HG02642 (cell line): ENCODE measurements around the gene TIPARP.
A peak's percentile ranks its signal among the peaks of the same experiment; 100 is the strongest.

Source experiments
- ATAC-seq: cut with Tn5 transposase; IDR thresholded peaks from one replicate; pipeline ENCODE4 v1.9.1; 2021; ENCODE audit warnings: mild to moderate bottlenecking; ENCODE audit not compliant: unreplicated experiment, poor library complexity

The TIPARP gene

GRCh38 chr3:156674911-156675829, 780 bp downstream of the TIPARP start:
- ATAC-seq: peak; percentile 0

GRCh38 chr3:156675830-156676767, 1.7 kb downstream of the TIPARP start:
- ATAC-seq: no peak

- no peak for ATAC-seq
Measured at GRCh38 chr3:156676768-156677479, 2.5 kb downstream of the TIPARP start.

- ATAC-seq: no peak
Measured at GRCh38 chr3:156677536-156677935, 3.1 kb downstream of the TIPARP start.

GRCh38 chr3:156678197-156678596, 3.8 kb downstream of the TIPARP start:
- no peak for ATAC-seq

GRCh38 chr3:156680243-156680914, 6.0 kb downstream of the TIPARP start:
- ATAC-seq: no peak

GRCh38 chr3:156681002-156681401, 6.6 kb downstream of the TIPARP start:
- peak; percentile 70 for ATAC-seq

- ATAC-seq: no peak
Measured at GRCh38 chr3:156682501-156682900, 8.1 kb downstream of the TIPARP start.

GRCh38 chr3:156682963-156683362, 8.6 kb downstream of the TIPARP start:
- no peak for ATAC-seq

GRCh38 chr3:156685198-156685597, 10.8 kb downstream of the TIPARP start:
- ATAC-seq: no peak

- peak; percentile 44 for ATAC-seq
Measured at GRCh38 chr3:156685752-156686151, 11.4 kb downstream of the TIPARP start.

- no peak for ATAC-seq
Measured at GRCh38 chr3:156687023-156687422, 12.6 kb downstream of the TIPARP start.

GRCh38 chr3:156688632-156689452, 14.5 kb downstream of the TIPARP start:
- no peak for ATAC-seq

- ATAC-seq: no peak
Measured at GRCh38 chr3:156689608-156690007, 15.2 kb downstream of the TIPARP start.

- ATAC-seq: no peak
Measured at GRCh38 chr3:156691920-156692319, 17.5 kb downstream of the TIPARP start.

- no peak for ATAC-seq
Measured at GRCh38 chr3:156693166-156693565, 18.8 kb downstream of the TIPARP start.

- ATAC-seq: no peak
Measured at GRCh38 chr3:156694536-156694935, 20.1 kb downstream of the TIPARP start.

- ATAC-seq: no peak
Measured at GRCh38 chr3:156702367-156702766, 28.0 kb downstream of the TIPARP start.
